GM18867 (cell line): Measurements from ENCODE around the gene INMT.

Experiments
- ATAC-seq: cut with Tn5 transposase; IDR thresholded peaks from one replicate; pipeline ENCODE4 v1.9.1; 2021; ENCODE audit warnings: mild to moderate bottlenecking, moderate library complexity; ENCODE audit not compliant: unreplicated experiment

The INMT gene

GRCh38 chr7:30750683-30751650 is 968 bp upstream of the INMT start:
- ATAC-seq: no peak

GRCh38 chr7:30752484-30752883 is 549 bp downstream of the INMT start:
- ATAC-seq: no peak

- ATAC-seq: no peak
These were observed 1.0 kb downstream of the INMT start for GRCh38 chr7:30752979-30753378.

- ATAC-seq: no peak
These were observed 2.5 kb downstream of the INMT start for GRCh38 chr7:30754315-30754877.

GRCh38 chr7:30755384-30756154 is 3.6 kb downstream of the INMT start:
- no peak for ATAC-seq

- ATAC-seq: no peak
These were observed 5.4 kb downstream of the INMT start for GRCh38 chr7:30757342-30757692.

GRCh38 chr7:30760514-30761213 is 8.7 kb downstream of the INMT start:
- ATAC-seq: no peak

GRCh38 chr7:30761214-30762156 is 9.6 kb downstream of the INMT start:
- ATAC-seq: no peak

- peak; percentile 99 for ATAC-seq
These were observed 12.4 kb downstream of the INMT start for GRCh38 chr7:30764030-30764975.

GRCh38 chr7:30765408-30765807 is 13.5 kb downstream of the INMT start:
- ATAC-seq: no peak

- no peak for ATAC-seq
These were observed 18.9 kb downstream of the INMT start for GRCh38 chr7:30770845-30771173.

GRCh38 chr7:30771174-30771879 is 19.4 kb downstream of the INMT start, which contains the start of gene MINDY4:
TSS of gene MINDY4 (plus strand) at chr7:30771417. CDS start at chr7:30771494, 77 bp downstream.
- ATAC-seq: peak; percentile 84

GRCh38 chr7:30771880-30772425 is 20.0 kb downstream of the INMT start:
- ATAC-seq: no peak

GRCh38 chr7:30772984-30773383 is 21.0 kb downstream of the INMT start:
- ATAC-seq: no peak

GRCh38 chr7:30775992-30776391 is 24.1 kb downstream of the INMT start:
- ATAC-seq: no peak

- no peak for ATAC-seq
These were observed 25.0 kb downstream of the INMT start for GRCh38 chr7:30776971-30777370.

GRCh38 chr7:30778255-30779025 is 26.5 kb downstream of the INMT start:
- ATAC-seq: no peak
